ENCODE data around the gene NUMB.
"Not testable (repeated sequence)": the region's sequence is repeated elsewhere in the genome, so short reads cannot be mapped to it uniquely, and the experiment has no call there.

NUMB gene

GRCh38 chr14:73418227-73418626 lies 40.1 kb downstream of the NUMB start:
- DNase-seq = no peak

GRCh38 chr14:73406248-73406647 lies 52.1 kb downstream of the NUMB start:
- DNase-seq = not testable (repeated sequence)

- no peak for DNase-seq
These were observed 55.1 kb downstream of the NUMB start for GRCh38 chr14:73403181-73403752.

GRCh38 chr14:73402579-73402978 lies 55.8 kb downstream of the NUMB start:
- no peak for DNase-seq

- no peak for DNase-seq
These were observed 60.5 kb downstream of the NUMB start for GRCh38 chr14:73397810-73398209.

- no peak for DNase-seq
These were observed 64.0 kb downstream of the NUMB start for GRCh38 chr14:73394317-73394716.

GRCh38 chr14:73393375-73393774 lies 65.0 kb downstream of the NUMB start:
- no peak for DNase-seq

GRCh38 chr14:73392329-73393257 lies 65.8 kb downstream of the NUMB start:
- DNase-seq = no peak

GRCh38 chr14:73387860-73388259 lies 70.5 kb downstream of the NUMB start:
- DNase-seq = not testable (repeated sequence)

- no peak for DNase-seq
These were observed 72.0 kb downstream of the NUMB start for GRCh38 chr14:73386342-73386741.

- DNase-seq = not testable (repeated sequence)
These were observed 73.3 kb downstream of the NUMB start for GRCh38 chr14:73385021-73385420.

GRCh38 chr14:73383356-73383755 lies 75.0 kb downstream of the NUMB start:
- DNase-seq = no peak

GRCh38 chr14:73381380-73382013 lies 76.8 kb downstream of the NUMB start:
- no peak for DNase-seq

GRCh38 chr14:73376585-73376984 lies 81.8 kb downstream of the NUMB start:
- no peak for DNase-seq

- no peak for DNase-seq
These were observed 82.5 kb downstream of the NUMB start for GRCh38 chr14:73375861-73376260.

GRCh38 chr14:73374218-73374617 lies 84.1 kb downstream of the NUMB start:
- DNase-seq = no peak

GRCh38 chr14:73372529-73372928 lies 85.8 kb downstream of the NUMB start:
- DNase-seq = no peak

GRCh38 chr14:73370561-73370960 lies 87.8 kb downstream of the NUMB start:
- DNase-seq = no peak

- no peak for DNase-seq
These were observed 88.9 kb downstream of the NUMB start for GRCh38 chr14:73369428-73369827.

GRCh38 chr14:73368616-73369015 lies 89.7 kb downstream of the NUMB start:
- no peak for DNase-seq

- no peak for DNase-seq
These were observed 92.6 kb downstream of the NUMB start for GRCh38 chr14:73365727-73366126.

- no peak for DNase-seq
These were observed 93.8 kb downstream of the NUMB start for GRCh38 chr14:73364559-73364958.

GRCh38 chr14:73359445-73359844 lies 98.9 kb downstream of the NUMB start:
- DNase-seq = no peak

GRCh38 chr14:73358187-73358586 lies 100.2 kb downstream of the NUMB start:
- no peak for DNase-seq
